HG02884 (cell line): ENCODE measurements around the gene PRKCE.

Experiments
- ATAC-seq: cut with Tn5 transposase; IDR thresholded peaks from one replicate; pipeline ENCODE4 v1.9.1; 2021; ENCODE audit warnings: mild to moderate bottlenecking, moderate library complexity; ENCODE audit not compliant: unreplicated experiment

The PRKCE gene

GRCh38 chr2:45923701-45924100 lies 272.2 kb downstream of the PRKCE start:
- no peak for ATAC-seq

DNA sequence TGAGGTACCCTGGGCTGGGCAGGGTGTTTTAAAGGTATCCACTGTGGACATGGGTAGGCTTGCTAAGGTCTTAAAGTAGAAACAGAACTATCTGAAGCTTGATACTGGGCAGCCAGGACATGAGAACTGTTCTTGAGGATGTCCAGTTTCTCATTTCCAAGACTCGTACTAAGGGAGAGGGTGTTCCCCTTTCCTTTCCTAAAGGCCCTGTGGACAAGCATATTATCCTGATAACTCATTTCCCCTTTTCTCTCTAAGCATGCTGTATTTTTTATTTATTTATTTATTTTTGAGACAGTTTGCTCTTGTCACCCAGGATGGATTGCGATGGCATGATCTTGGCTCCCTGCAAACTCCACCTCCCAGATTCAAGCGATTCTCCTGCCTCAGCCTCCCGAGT lies 273.6 kb downstream of the PRKCE start:
- ATAC-seq: no peak

GRCh38 chr2:45925636-45926366 lies 274.3 kb downstream of the PRKCE start:
- ATAC-seq: no peak

- no peak for ATAC-seq
Observed at GRCh38 chr2:45928946-45929345, 277.5 kb downstream of the PRKCE start.

GRCh38 chr2:45929674-45930395 lies 278.4 kb downstream of the PRKCE start:
- ATAC-seq: no peak

DNA sequence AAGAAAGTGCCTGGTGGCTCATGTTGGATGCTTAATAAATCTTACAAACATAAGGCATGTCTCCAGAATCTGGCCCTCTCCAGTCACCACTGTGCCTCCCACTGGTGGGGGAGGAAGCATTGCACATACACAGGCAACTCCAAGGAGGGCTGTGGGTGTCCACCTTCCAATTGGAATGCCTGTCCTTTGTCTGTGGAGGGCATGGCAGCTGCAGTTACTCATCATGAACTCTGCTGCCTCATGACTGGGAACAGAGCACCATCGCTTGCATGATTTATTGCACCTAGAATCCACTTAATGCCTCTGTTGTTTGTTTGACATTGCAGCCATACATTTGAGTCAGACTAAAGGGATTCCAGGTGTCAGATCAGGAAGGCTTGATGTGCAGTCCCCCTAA lies 278.9 kb downstream of the PRKCE start:
- ATAC-seq: no peak

DNA sequence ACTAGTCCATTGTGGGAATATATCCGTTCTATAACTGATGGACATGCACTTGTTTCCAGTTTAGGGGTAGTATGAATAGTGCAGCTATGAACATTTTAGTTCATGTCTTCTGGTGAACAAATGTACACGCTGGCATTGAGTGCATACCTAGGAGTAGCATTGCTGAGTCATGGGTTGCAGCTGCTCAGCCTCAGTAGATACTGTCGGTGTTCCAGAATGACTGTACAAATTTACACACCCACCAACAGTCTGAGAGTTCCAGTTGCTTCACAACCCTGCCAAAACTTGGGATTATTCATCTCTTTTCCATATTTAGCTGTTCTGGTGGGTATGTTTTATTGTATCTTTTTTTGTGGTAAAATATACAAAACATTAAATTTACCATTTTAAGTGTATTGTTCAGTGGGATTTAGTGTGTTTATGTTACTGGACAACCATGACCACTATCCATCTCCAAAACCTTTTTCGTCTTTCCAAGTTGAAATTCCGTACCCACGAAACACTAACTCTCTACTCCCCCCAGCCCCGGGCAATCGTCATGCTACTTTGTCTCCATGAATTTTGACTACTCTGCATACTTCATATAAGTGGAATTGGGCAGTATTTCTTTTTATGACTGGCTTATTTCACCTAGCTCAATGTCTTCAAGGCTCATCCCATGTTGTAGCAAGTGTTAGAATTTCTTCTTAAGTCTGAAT lies 281.0 kb downstream of the PRKCE start:
- no peak for ATAC-seq

- peak; percentile 50 for ATAC-seq
Observed at GRCh38 chr2:45935791-45936622, 284.5 kb downstream of the PRKCE start.

DNA sequence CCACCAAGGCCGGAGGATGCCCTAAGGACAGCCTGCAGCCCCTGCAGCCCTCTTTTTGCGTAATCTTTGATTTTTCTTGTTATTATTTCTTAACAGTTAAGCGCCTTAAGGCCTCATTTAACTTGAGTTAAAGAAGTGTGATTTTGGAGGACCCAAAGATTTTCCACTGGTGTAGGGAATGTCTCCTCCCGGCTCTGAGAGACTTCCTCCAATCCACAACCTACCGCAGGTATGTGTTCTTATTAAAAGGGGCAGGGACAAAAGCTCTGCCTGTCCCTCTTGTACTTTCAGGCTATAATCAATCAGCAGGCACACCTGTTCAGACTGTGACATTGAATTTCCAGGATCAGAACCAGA lies 285.1 kb downstream of the PRKCE start:
- ATAC-seq: no peak

- ATAC-seq: no peak
Observed at GRCh38 chr2:45937990-45938389, 286.5 kb downstream of the PRKCE start.

- ATAC-seq: no peak
Observed at GRCh38 chr2:45938649-45939511, 287.4 kb downstream of the PRKCE start.

- ATAC-seq: no peak
Observed at GRCh38 chr2:45941531-45942236, 290.2 kb downstream of the PRKCE start.

GRCh38 chr2:45942237-45942738 lies 290.8 kb downstream of the PRKCE start:
- no peak for ATAC-seq

DNA sequence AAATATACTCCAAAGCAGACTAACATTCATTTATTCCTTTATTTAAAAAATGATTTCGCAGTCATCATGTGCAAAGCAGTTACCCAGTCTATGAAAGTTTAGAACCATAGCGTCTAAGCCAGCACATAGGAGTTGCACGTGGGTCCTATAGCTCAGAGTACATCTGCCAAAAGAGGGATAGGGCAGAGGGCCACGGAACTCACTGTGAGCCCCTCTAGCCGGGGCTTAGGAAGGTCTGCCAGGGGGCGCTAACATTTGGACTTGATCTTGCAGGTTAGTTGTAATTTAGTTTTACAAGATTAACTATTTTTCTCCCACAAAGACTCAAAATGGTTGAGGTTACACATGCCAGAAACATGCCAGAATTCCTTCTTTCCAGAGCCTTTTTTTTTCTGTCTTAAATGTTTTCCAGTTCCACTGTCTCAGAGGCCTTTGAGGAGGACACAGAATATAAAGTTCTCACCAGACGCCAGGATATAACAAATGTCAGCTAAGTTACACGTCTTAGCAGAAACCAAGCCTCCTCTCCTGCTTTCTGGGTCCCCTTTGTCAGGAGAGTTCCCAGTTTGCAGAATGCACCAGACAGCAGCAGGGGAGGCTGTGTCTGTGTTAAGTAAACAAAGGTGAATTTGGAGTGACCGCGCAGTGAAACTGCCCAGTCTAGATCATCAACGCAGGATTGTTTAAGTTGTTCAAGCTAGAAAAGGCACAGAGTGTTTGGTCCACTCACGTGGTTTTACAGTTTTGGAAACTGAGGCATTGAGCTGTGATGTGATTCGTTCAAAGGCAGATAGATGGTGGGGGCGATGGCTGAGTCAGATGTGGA lies 292.0 kb downstream of the PRKCE start:
- ATAC-seq: no peak

DNA sequence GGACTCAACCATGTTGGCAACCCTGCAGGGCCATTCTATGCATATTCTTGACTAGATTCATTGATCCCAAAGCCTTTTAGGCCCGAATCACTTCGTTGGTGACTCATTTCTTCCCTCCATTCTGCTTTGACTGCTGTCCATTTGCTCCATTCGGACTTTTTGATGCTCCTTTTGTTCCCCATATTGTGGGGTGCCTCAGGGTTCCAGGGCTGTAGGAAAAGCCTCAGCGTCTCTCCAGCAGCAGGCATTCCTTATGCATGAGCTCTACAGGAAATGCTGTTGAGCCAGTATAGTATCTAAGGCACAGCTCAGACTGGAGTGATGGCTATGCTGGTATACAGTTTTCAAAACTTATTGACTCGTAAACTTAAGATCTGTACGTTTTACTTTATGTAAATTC lies 292.6 kb downstream of the PRKCE start:
- no peak for ATAC-seq

DNA sequence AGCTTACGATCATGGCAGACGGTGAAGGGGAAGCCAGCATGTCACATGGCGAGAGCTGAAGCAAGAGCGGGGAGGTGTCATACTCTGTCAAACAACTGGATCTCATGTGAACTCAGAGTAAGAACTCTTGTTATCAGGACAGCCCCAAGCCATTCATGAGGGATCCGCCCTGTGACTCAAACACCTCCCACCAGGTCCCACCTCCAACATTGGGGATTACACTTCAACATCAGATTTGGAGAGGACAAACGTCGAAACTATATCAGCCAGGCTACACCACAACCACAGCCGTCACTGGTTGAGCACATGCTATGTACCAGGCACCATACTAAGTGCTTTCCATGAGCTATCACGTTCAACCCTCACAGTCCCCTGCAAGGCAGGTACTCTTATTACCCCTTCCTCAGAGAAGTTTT lies 293.8 kb downstream of the PRKCE start:
- no peak for ATAC-seq

DNA sequence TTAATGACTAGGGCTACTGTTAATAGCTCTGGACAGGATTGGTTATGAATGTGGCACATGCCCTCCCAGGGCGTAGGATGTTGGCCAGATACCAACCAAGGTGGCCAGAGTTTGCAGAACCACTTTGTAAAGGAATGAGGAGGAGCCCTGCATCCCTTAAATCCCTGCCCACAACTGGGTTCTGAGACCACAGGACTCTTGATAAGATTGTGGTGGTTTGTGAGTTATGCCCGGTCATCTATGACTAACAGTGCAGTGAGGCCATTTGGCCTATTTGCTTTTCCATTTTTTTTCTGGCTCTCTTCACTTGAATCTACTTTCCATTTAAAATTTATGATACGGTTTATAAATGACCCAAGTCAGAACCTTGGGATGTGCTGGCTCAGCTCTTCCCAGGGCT lies 294.5 kb downstream of the PRKCE start:
- ATAC-seq: no peak

DNA sequence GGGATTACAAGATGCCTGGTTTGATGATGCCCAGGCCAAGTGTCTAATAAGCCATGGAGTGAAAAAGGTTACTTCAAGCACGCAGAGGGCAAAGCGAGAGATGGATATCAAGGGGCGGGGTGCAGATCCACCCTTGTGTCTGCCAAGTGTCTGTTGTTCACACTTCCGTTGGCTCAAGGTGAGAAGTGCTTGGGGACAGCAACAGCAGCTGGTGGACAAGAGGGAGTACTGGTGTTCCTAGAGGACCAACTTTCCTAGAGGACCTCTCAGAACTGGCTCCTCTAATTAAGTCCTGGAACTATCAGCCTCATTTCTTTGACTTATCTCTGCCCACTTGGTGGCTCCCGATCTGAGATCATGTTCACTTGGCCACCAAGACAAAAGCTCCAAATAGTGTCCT lies 299.1 kb downstream of the PRKCE start:
- ATAC-seq: no peak
